IMR-90 (cell line): ENCODE results near the gene CD80. TPM values are rescaled to one million over a fixed set of nuclear protein-coding genes. Genes with fewer than 3 reads are reported as not detected.

ENCODE experiments used
- ATAC-seq: fragments of 200-7000 bp; cut with Tn5 transposase; 2 replicates; pipeline ENCODE4 v1.9.1; 2020; ENCODE audit warnings: low read depth, mild to moderate bottlenecking, moderate library complexity
- BruUV-seq: library from RNA; stranded (reverse); fragments of 400-500 nt; replicated peaks from 2 replicates; lab custom pipeline; 2021; lab: Mats Ljungman, UMichigan
- CTCF ChIA-PET: fragments of 300-600 bp; formaldehyde crosslinking; extraction: SDS; loops from one replicate; lab custom pipeline; 2021; ENCODE audit warnings: antibody characterized with exemption; lab: Yijun Ruan, JAX
- POLR2A ChIA-PET: fragments of 300-600 bp; sonication (Branson Sonifier 250); formaldehyde crosslinking; loops from one replicate; lab custom pipeline; 2022; ENCODE audit warnings: antibody characterized with exemption; ENCODE audit not compliant: unreplicated experiment; lab: Charles Lee
- DNase-seq: peaks from one replicate; pipeline ENCODE4 v3.0.0; 2013
- H2AFZ ChIP-seq: replicated peaks from 2 replicates; pipeline ENCODE3; 2013; ENCODE audit warnings: low read length, mild to moderate bottlenecking; ENCODE audit not compliant: poor library complexity
- H2AK5ac ChIP-seq: 2 replicates; pipeline ENCODE4 v1.6.1; 2013; ENCODE audit warnings: low read depth, low read length, inconsistent platforms
- H2AK9ac ChIP-seq: replicated peaks from 2 replicates; pipeline ENCODE3; 2013; ENCODE audit warnings: mild to moderate bottlenecking, low read depth, low read length, moderate library complexity; ENCODE audit not compliant: poor library complexity
- H2BK120ac ChIP-seq: 2 replicates; pipeline ENCODE4 v1.6.1; 2013; ENCODE audit warnings: low read depth, low read length, inconsistent platforms
- H2BK15ac ChIP-seq: 3 replicates; pipeline ENCODE4 v1.6.1; 2013; ENCODE audit warnings: low read depth, low read length, inconsistent platforms
- H2BK20ac ChIP-seq: 2 replicates; pipeline ENCODE4 v1.6.1; 2013; ENCODE audit warnings: low read depth, mild to moderate bottlenecking, inconsistent platforms, low read length, moderate library complexity
- H2BK5ac ChIP-seq: 2 replicates; pipeline ENCODE4 v1.6.1; 2013; ENCODE audit warnings: mild to moderate bottlenecking, low read depth, low read length, inconsistent platforms; ENCODE audit not compliant: poor library complexity, severe bottlenecking
- H3K14ac ChIP-seq: replicated peaks from 2 replicates; pipeline ENCODE4 v1.6.1; 2013; ENCODE audit warnings: low read depth, low read length, inconsistent platforms
- H3K18ac ChIP-seq: 2 replicates; pipeline ENCODE4 v1.6.1; 2013; ENCODE audit warnings: low read depth, low read length, control low read depth
- H3K23ac ChIP-seq: 2 replicates; pipeline ENCODE4 v1.6.1; 2013; ENCODE audit warnings: low read depth, low read length, inconsistent platforms
- H3K27ac ChIP-seq: 2 replicates; pipeline ENCODE4 v1.5.1; 2013; ENCODE audit warnings: mild to moderate bottlenecking, control low read depth, low read length; ENCODE audit not compliant: insufficient read depth
- H3K27me3 ChIP-seq: 2 replicates; pipeline ENCODE4 v1.6.1; 2013; ENCODE audit warnings: low read length; ENCODE audit not compliant: control insufficient read depth, insufficient read depth
- H3K36me3 ChIP-seq: 2 replicates; pipeline ENCODE4 v1.6.1; 2013; ENCODE audit warnings: low read length, mixed read lengths; ENCODE audit not compliant: control insufficient read depth, insufficient read depth
- H3K4ac ChIP-seq: 2 replicates; pipeline ENCODE4 v1.6.1; 2013; ENCODE audit warnings: low read depth, low read length, inconsistent platforms
- H3K4me1 ChIP-seq: 2 replicates; pipeline ENCODE4 v1.6.1; 2013; ENCODE audit warnings: low read length, mixed read lengths; ENCODE audit not compliant: control insufficient read depth, insufficient read depth
- H3K4me2 ChIP-seq: 2 replicates; pipeline ENCODE4 v1.6.1; 2013; ENCODE audit warnings: low read depth, mild to moderate bottlenecking, control low read depth, low read length, moderate library complexity
- H3K4me3 ChIP-seq: 2 replicates; pipeline ENCODE4 v1.5.1; 2013; ENCODE audit warnings: low read depth, mild to moderate bottlenecking, control low read depth, low read length, moderate library complexity; ENCODE audit not compliant: insufficient read depth
- H3K56ac ChIP-seq: 2 replicates; pipeline ENCODE4 v1.6.1; 2013; ENCODE audit warnings: low read length, inconsistent platforms; ENCODE audit not compliant: insufficient read depth; ENCODE audit errors: extremely low read depth
- H3K79me1 ChIP-seq, 2 experiments: 2 replicates each; pipeline ENCODE4 v1.6.1; 2013; ENCODE audit warnings: low read length in 2 of 2, inconsistent platforms in 1 of 2, low read depth in 1 of 2
- H3K9ac ChIP-seq: 2 replicates; pipeline ENCODE4 v1.6.1; 2013; ENCODE audit warnings: low read depth, low read length, control low read depth
- H3K9me1 ChIP-seq: 2 replicates; pipeline ENCODE4 v1.6.1; 2013; ENCODE audit warnings: low read length, inconsistent platforms; ENCODE audit not compliant: insufficient read depth
- H3K9me3 ChIP-seq: 2 replicates; pipeline ENCODE4 v1.6.1; 2013; ENCODE audit warnings: low read length; ENCODE audit not compliant: control insufficient read depth, insufficient read depth
- H4K20me1 ChIP-seq: 2 replicates; pipeline ENCODE4 v1.6.1; 2013; ENCODE audit warnings: low read length, inconsistent platforms; ENCODE audit not compliant: insufficient read depth
- H4K5ac ChIP-seq: 2 replicates; pipeline ENCODE4 v1.6.1; 2013; ENCODE audit warnings: mild to moderate bottlenecking, low read depth, low read length, control low read depth
- H4K8ac ChIP-seq, 2 experiments: 2 replicates each; pipeline ENCODE4 v1.6.1; 2013; ENCODE audit warnings: low read depth in 2 of 2, low read length in 2 of 2, control low read depth in 1 of 2, inconsistent platforms in 1 of 2
- H4K91ac ChIP-seq: 2 replicates; pipeline ENCODE4 v1.6.1; 2013; ENCODE audit warnings: low read depth, low read length, inconsistent platforms; ENCODE audit not compliant: insufficient read depth
- BHLHE40 ChIP-seq: fragments of 150-350 bp; IDR thresholded peaks from 2 replicates; pipeline ENCODE4 v1.6.1; 2016; ENCODE audit warnings: mild to moderate bottlenecking, low read depth, low read length
- CEBPB ChIP-seq: IDR thresholded peaks from 2 replicates; pipeline ENCODE4 v1.6.1; 2012; ENCODE audit warnings: low read depth, low read length, improper control_type of control experiment
- CHD1 ChIP-seq: IDR thresholded peaks from 2 replicates; pipeline ENCODE4 v1.6.1; 2012; ENCODE audit warnings: low read depth, low read length, improper control_type of control experiment
- CTCF ChIP-seq: conservative IDR thresholded peaks from 2 replicates; pipeline ENCODE4 v1.5.1; 2012; ENCODE audit warnings: mild to moderate bottlenecking, low read depth, low read length, improper control_type of control experiment
- ELK1 ChIP-seq: fragments of 150-350 bp; IDR thresholded peaks from 2 replicates; pipeline ENCODE4 v1.6.1; 2016; ENCODE audit warnings: low read depth, mild to moderate bottlenecking, low read length, moderate library complexity, borderline replicate concordance
- FOS ChIP-seq: fragments of 150-350 bp; IDR thresholded peaks from 2 replicates; pipeline ENCODE4 v1.6.1; 2016; ENCODE audit warnings: low read depth, low read length
- MAFK ChIP-seq: IDR thresholded peaks from 2 replicates; pipeline ENCODE4 v1.6.1; 2012; ENCODE audit warnings: low read depth, low read length, improper control_type of control experiment
- MAZ ChIP-seq: IDR thresholded peaks from 2 replicates; pipeline ENCODE4 v1.6.1; 2012; ENCODE audit warnings: low read depth, mild to moderate bottlenecking, low read length, improper control_type of control experiment, moderate library complexity, borderline replicate concordance
- MXI1 ChIP-seq: IDR thresholded peaks from 2 replicates; pipeline ENCODE4 v1.6.1; 2012; ENCODE audit warnings: low read depth, mild to moderate bottlenecking, low read length, moderate library complexity, borderline replicate concordance
- POLR2A ChIP-seq: IDR thresholded peaks from 2 replicates; pipeline ENCODE4 v1.6.1; 2012; ENCODE audit warnings: mild to moderate bottlenecking, low read depth, low read length
- RAD21 ChIP-seq: IDR thresholded peaks from 2 replicates; pipeline ENCODE4 v1.6.1; 2012; ENCODE audit warnings: low read length, improper control_type of control experiment
- USF2 ChIP-seq: fragments of 150-350 bp; IDR thresholded peaks from 2 replicates; pipeline ENCODE4 v1.6.1; 2017; ENCODE audit warnings: mild to moderate bottlenecking, antibody characterized with exemption, low read length, low read depth
- WGBS, 2 experiments: methylation state at CpG; one replicate each; pipeline versions ENCODE4 v1.1.5 to v1.1.7; 2013; ENCODE audit warnings: missing lambda C conversion rate in 2 of 2; ENCODE audit not compliant: insufficient read length in 1 of 2; ENCODE audit errors: extremely low coverage in 2 of 2; 5-methylcytosine and 5-hydroxymethylcytosine counted together
- dilution Hi-C: fragments of 300-500 bp; cut with HindIII; formaldehyde crosslinking; loops from one replicate; pipeline ENCODE4 v1.14.3; 2018; ENCODE audit warnings: low sequenced_read_pairs; ENCODE audit not compliant: unreplicated experiment
- in situ Hi-C: fragments of 300-500 bp; cut with MboI; formaldehyde crosslinking; loops from 3 replicates; pipeline ENCODE4 v1.14.3; 2019; ENCODE audit warnings: low sequenced_read_pairs, inconsistent platforms, mixed read lengths
- intact Hi-C: fragments of 100-400 bp; cut with micrococcal nuclease; formaldehyde crosslinking; loops from 2 replicates; pipeline ENCODE4 v1.10.0; 2022
- polyA plus RNA-seq, 3 experiments: library from polyadenylated mRNA; depleted of rRNA; stranded (reverse); fragments of >200 nt; gene quantifications; 2 replicates each; pipeline ENCODE4 v1.2.3, GENCODE V29; 2012; ENCODE audit warnings: low replicate concordance in 1 of 3
- total RNA-seq: library from RNA; depleted of rRNA; stranded (reverse); fragments of >200 nt; gene quantifications from 2 replicates; pipeline ENCODE4 v1.2.3, GENCODE V29; 2012

CD80 gene
- total and polyA plus RNA-seq, 2 of the 4 experiments (the other 2 are of a cell fraction), result not detected

GRCh38 chr3:119608405-119609000, 49.1 kb upstream of the CD80 start:
- Histone ChIP-seq H2AFZ (no peak overlapping the region), H4K91ac (no peak overlapping the region), H2BK15ac (no peak overlapping the region), H2BK20ac (no peak overlapping the region), H3K9me3 (no peaks in the 10 kb centered on the region), H3K36me3 (no peaks in the 10 kb centered on the region), H4K8ac (no peak overlapping the region), H4K5ac (no peak overlapping the region), H3K18ac (no peak overlapping the region), H2BK120ac (no peak overlapping the region), H2AK5ac (no peak overlapping the region), H3K9me1 (no peaks in the 10 kb centered on the region), H3K4me2 (no peak overlapping the region), H3K27me3 (peaks cover 10% of the 10 kb centered on the region), H3K23ac (no peak overlapping the region), H3K14ac (no peak overlapping the region), H3K27ac (no peak overlapping the region), H2AK9ac (no peak overlapping the region), H4K20me1 (no peaks in the 10 kb centered on the region), H3K4me1 (no peaks in the 10 kb centered on the region), H3K9ac (no peak overlapping the region), H3K4ac (no peak overlapping the region), H3K56ac (no peak overlapping the region), H3K79me1 (no peaks in the 10 kb centered on the region), H2BK5ac (no peak overlapping the region), H3K4me3 (no peak overlapping the region)
- no peak for DNase-seq
- no peak for ATAC-seq
- intact Hi-C loops, result no loop called here
- no TSS peak for BruUV-seq
- no CpG with 5 or more reads among the region's 6 CpGs for WGBS, 2 experiments
- POLR2A ChIA-PET, result no interaction called here
- dilution Hi-C loops, result no loop called here
- CTCF ChIA-PET, result no interaction called here
- in situ Hi-C loops, result no loop called here
- TF ChIP-seq MAZ (no peak), USF2 (no peak), MXI1 (no peak), CTCF (no peak), ELK1 (no peak), FOS (no peak), BHLHE40 (no peak), CEBPB (no peak), MAFK (no peak), POLR2A (no peak), RAD21 (no peak), CHD1 (no peak)
